Stimulated activated CD4-positive, alpha-beta T cell treated with anti-CD3 and anti-CD28 coated beads, Interleukin-1b, Interleukin-23, amount 100 ng/mL, for 24 hours (primary cell): ENCODE measurements around the gene GNA15.
"Not testable (repeated sequence)": the region's sequence is repeated elsewhere in the genome, so short reads cannot be mapped to it uniquely, and the experiment has no call there.

ENCODE experiments used
- DNase-seq, 4 experiments: peaks; one replicate each; pipeline ENCODE4 v3.0.0-alpha.2; 2020; ENCODE audit warnings: low read depth in 4 of 4, low spot score in 1 of 4

The GNA15 gene

GRCh38 chr19:3188627-3189596, 53.1 kb downstream of the GNA15 start:
- no peak for DNase-seq

GRCh38 chr19:3189702-3190469, 54.1 kb downstream of the GNA15 start:
- DNase-seq: no peak

- no peak for DNase-seq
Measured at GRCh38 chr19:3190470-3190770, 54.6 kb downstream of the GNA15 start.

GRCh38 chr19:3190921-3191805, 55.3 kb downstream of the GNA15 start:
- DNase-seq: no peak

- not testable (repeated sequence) for DNase-seq
Measured at GRCh38 chr19:3191806-3192104, 55.9 kb downstream of the GNA15 start.

GRCh38 chr19:3192228-3192635, 56.4 kb downstream of the GNA15 start:
- DNase-seq: no peak

- no peak for DNase-seq
Measured at GRCh38 chr19:3192684-3193083, 56.9 kb downstream of the GNA15 start.

GRCh38 chr19:3193256-3194105, 57.6 kb downstream of the GNA15 start:
- no peak for DNase-seq

- no peak for DNase-seq
Measured at GRCh38 chr19:3194106-3195087, 58.6 kb downstream of the GNA15 start.

GRCh38 chr19:3196064-3196932, 60.5 kb downstream of the GNA15 start:
- DNase-seq: no peak

GRCh38 chr19:3196933-3197205, 61.0 kb downstream of the GNA15 start:
- no peak for DNase-seq

GRCh38 chr19:3198901-3199700, 63.3 kb downstream of the GNA15 start:
- no peak for DNase-seq

- no peak for DNase-seq
Measured at GRCh38 chr19:3201072-3201700, 65.4 kb downstream of the GNA15 start.

GRCh38 chr19:3201911-3202310, 66.1 kb downstream of the GNA15 start:
- no peak for DNase-seq

GRCh38 chr19:3202346-3202745, 66.5 kb downstream of the GNA15 start:
- DNase-seq: no peak

GRCh38 chr19:3202895-3203294, 67.1 kb downstream of the GNA15 start:
- DNase-seq: not testable (repeated sequence)
